Thyroid gland (tissue), 4 donors: ENCODE measurements around the gene SORCS2.

ENCODE experiments used
- CTCF ChIP-seq, 6 experiments: fragments of 200-600 bp in 3 of 6; fragments of 450-650 bp in 3 of 6; sonication (generic) in 3 of 6; IDR thresholded peaks; one replicate each; pipeline ENCODE4 v1.5.1; 2016 to 2019; ENCODE audit warnings: antibody characterized with exemption in 6 of 6, mild to moderate bottlenecking in 2 of 6, inconsistent platforms in 1 of 6, moderate library complexity in 1 of 6
- POLR2A ChIP-seq, 2 donors: fragments of 450-650 bp; IDR thresholded peaks; one replicate each; pipeline ENCODE4 v1.6.1; 2017; ENCODE audit warnings: antibody characterized with exemption in 2 of 2, mild to moderate bottlenecking in 2 of 2, moderate library complexity in 1 of 2

GRCh38 chr4:7240306-7240705, 48.0 kb downstream of the SORCS2 start:
- TF ChIP-seq CTCF (IDR thresholded peaks at IDR 0.05) (no peak), POLR2A (IDR thresholded peaks at IDR 0.05) (no peak)
